H1 (cell line): ENCODE data around the gene BMX. TPM values are rescaled to one million over a fixed set of nuclear protein-coding genes. Genes with fewer than 3 reads are reported as not detected.

Experiments
- CTCF ChIA-PET: fragments of 300-600 bp; sonication (Branson Sonifier 250); formaldehyde crosslinking; loops from one replicate; lab custom pipeline; 2021; ENCODE audit not compliant: partially characterized antibody; lab: Charles Lee
- POLR2A ChIA-PET: fragments of 300-600 bp; sonication (Branson Sonifier 250); formaldehyde crosslinking; loops from one replicate; lab custom pipeline; 2021; ENCODE audit warnings: inconsistent platforms; ENCODE audit not compliant: partially characterized antibody; lab: Charles Lee
- DNase-seq, 2 experiments: peaks; one replicate each; pipeline versions ENCODE4 v3.0.0 to v3.0.0-alpha.2; 2010 to 2022; ENCODE audit warnings: low spot score in 2 of 2, low read depth in 1 of 2, mixed read lengths in 1 of 2
- FAIRE-seq: peaks from 2 replicates; lab custom pipeline; 2011; peaks lifted over from hg19 to GRCh38; lab: Jason Lieb, UNC
- H2AFZ ChIP-seq: 2 replicates; pipeline ENCODE4 v1.8.1; 2012; ENCODE audit warnings: low read length, inconsistent platforms
- H2AK5ac ChIP-seq: 2 replicates; pipeline ENCODE4 v1.6.1; 2013; ENCODE audit warnings: low read depth, low read length
- H2BK120ac ChIP-seq: replicated peaks from 2 replicates; pipeline ENCODE3; 2013; ENCODE audit warnings: low read depth, low read length, inconsistent platforms
- H2BK12ac ChIP-seq: 2 replicates; pipeline ENCODE4 v1.6.1; 2013; ENCODE audit warnings: low read depth, low read length
- H2BK15ac ChIP-seq: 2 replicates; pipeline ENCODE4 v1.6.1; 2013; ENCODE audit warnings: low read length
- H2BK20ac ChIP-seq: 2 replicates; pipeline ENCODE4 v1.6.1; 2013; ENCODE audit warnings: low read length
- H2BK5ac ChIP-seq: 2 replicates; pipeline ENCODE4 v1.6.1; 2013; ENCODE audit warnings: low read depth, low read length
- H3K14ac ChIP-seq: 2 replicates; pipeline ENCODE4 v1.6.1; 2013; ENCODE audit warnings: inconsistent platforms; ENCODE audit not compliant: insufficient read length
- H3K18ac ChIP-seq: 2 replicates; pipeline ENCODE4 v1.6.1; 2013; ENCODE audit warnings: low read length; ENCODE audit errors: extremely low read depth
- H3K23ac ChIP-seq: 2 replicates; pipeline ENCODE4 v1.6.1; 2013; ENCODE audit warnings: inconsistent platforms; ENCODE audit not compliant: insufficient read length
- H3K23me2 ChIP-seq: 2 replicates; pipeline ENCODE4 v1.6.1; 2013; ENCODE audit warnings: low read depth, low read length
- H3K27ac ChIP-seq: 2 replicates; pipeline ENCODE4 v1.6.1; 2011; ENCODE audit warnings: low read depth, low read length, inconsistent platforms
- H3K27me3 ChIP-seq, 4 experiments: replicated peaks in 1 of 4; 1 replicate in 1 of 4; 2 replicates in 3 of 4; pipeline versions ENCODE4 v1.6.1 to v1.8.1; 2011 to 2013; ENCODE audit warnings: low read length in 3 of 4, mild to moderate bottlenecking in 3 of 4, inconsistent platforms in 2 of 4, mixed read lengths in 2 of 4, moderate library complexity in 1 of 4; ENCODE audit not compliant: control insufficient read depth in 3 of 4, insufficient read depth in 3 of 4; ENCODE audit errors: extremely low read depth in 1 of 4
- H3K36me3 ChIP-seq, 4 experiments: 2 replicates each; pipeline versions ENCODE4 v1.6.1 to v1.8.1; 2011 to 2013; ENCODE audit warnings: mild to moderate bottlenecking in 4 of 4, low read length in 3 of 4, moderate library complexity in 2 of 4, control low read depth in 1 of 4, inconsistent platforms in 1 of 4; ENCODE audit not compliant: insufficient read depth in 4 of 4, control insufficient read depth in 2 of 4
- H3K4ac ChIP-seq: replicated peaks from 2 replicates; pipeline ENCODE3; 2013; ENCODE audit warnings: low read length, low read depth, mixed read lengths, inconsistent platforms; ENCODE audit not compliant: insufficient read length
- H3K4me1 ChIP-seq, 4 experiments: replicated peaks in 1 of 4; 1 replicate in 1 of 4; 2 replicates in 3 of 4; pipeline versions ENCODE4 v1.6.1 to v1.8.1; 2011 to 2013; ENCODE audit warnings: low read length in 3 of 4, inconsistent platforms in 2 of 4, mixed read lengths in 1 of 4; ENCODE audit not compliant: insufficient read depth in 4 of 4, control insufficient read depth in 3 of 4
- H3K4me2 ChIP-seq, 2 experiments: 2 replicates each; pipeline versions ENCODE4 v1.6.1 to v1.8.1; 2011 to 2013; ENCODE audit warnings: low read depth in 2 of 2, low read length in 2 of 2, control low read depth in 1 of 2, inconsistent platforms in 1 of 2, mild to moderate bottlenecking in 1 of 2; ENCODE audit not compliant: insufficient read depth in 1 of 2
- H3K4me3 ChIP-seq, 4 experiments: fragments of 200-600, 300-600 bp in 1 of 4; sonication (generic), shearing (Covaris generic), sonication (Bioruptor Twin) in 1 of 4; 2 replicates each; pipeline versions ENCODE4 v1.5.1 to v1.8.1; 2011 to 2016; ENCODE audit warnings: low read length in 4 of 4, low read depth in 3 of 4, control low read depth in 2 of 4, inconsistent platforms in 2 of 4, mild to moderate bottlenecking in 2 of 4, mixed read lengths in 1 of 4, moderate library complexity in 1 of 4; ENCODE audit not compliant: insufficient read depth in 2 of 4; ENCODE audit errors: extremely low read depth in 1 of 4
- H3K56ac ChIP-seq: replicated peaks from 2 replicates; pipeline ENCODE3; 2013; ENCODE audit warnings: low read depth, mild to moderate bottlenecking, mixed read lengths, low read length, inconsistent platforms; ENCODE audit not compliant: insufficient read length
- H3K79me1 ChIP-seq: 2 replicates; pipeline ENCODE4 v1.6.1; 2013; ENCODE audit warnings: low read depth, low read length, control low read depth
- H3K79me2 ChIP-seq, 2 experiments: 2 replicates each; pipeline versions ENCODE4 v1.6.1 to v1.8.1; 2012 to 2013; ENCODE audit warnings: low read length in 2 of 2, mild to moderate bottlenecking in 2 of 2, inconsistent platforms in 1 of 2; ENCODE audit not compliant: insufficient read depth in 2 of 2, control insufficient read depth in 1 of 2
- H3K9ac ChIP-seq, 4 experiments: replicated peaks in 1 of 4; 1 replicate in 1 of 4; 2 replicates in 3 of 4; pipeline versions ENCODE4 v1.6.1 to v1.8.1; 2011 to 2013; ENCODE audit warnings: low read depth in 3 of 4, low read length in 3 of 4, control low read depth in 2 of 4, mild to moderate bottlenecking in 2 of 4, moderate library complexity in 2 of 4, inconsistent platforms in 1 of 4; ENCODE audit errors: extremely low read depth in 1 of 4
- H3K9me3 ChIP-seq, 2 experiments: 2 replicates each; pipeline versions ENCODE4 v1.6.1 to v1.8.1; 2012 to 2013; ENCODE audit warnings: mild to moderate bottlenecking in 2 of 2, moderate library complexity in 2 of 2, control low read depth in 1 of 2, inconsistent platforms in 1 of 2, low read depth in 1 of 2, low read length in 1 of 2, mixed read lengths in 1 of 2; ENCODE audit not compliant: insufficient read depth in 2 of 2
- H4K20me1 ChIP-seq, 2 experiments: replicated peaks in 1 of 2; 2 replicates each; pipeline versions ENCODE3 to v1.8.1; 2011 to 2013; ENCODE audit warnings: inconsistent platforms in 2 of 2, low read length in 2 of 2, mild to moderate bottlenecking in 1 of 2; ENCODE audit not compliant: insufficient read depth in 2 of 2, control insufficient read depth in 1 of 2
- H4K5ac ChIP-seq: 2 replicates; pipeline ENCODE4 v1.6.1; 2013; ENCODE audit warnings: low read length, low read depth, mixed read lengths, inconsistent platforms; ENCODE audit not compliant: insufficient read length
- H4K8ac ChIP-seq: 2 replicates; pipeline ENCODE4 v1.8.0; 2013; ENCODE audit warnings: mild to moderate bottlenecking, moderate library complexity, low read length, inconsistent platforms; ENCODE audit not compliant: insufficient read depth; ENCODE audit errors: extremely low read depth
- H4K91ac ChIP-seq: replicated peaks from 2 replicates; pipeline ENCODE3; 2013; ENCODE audit warnings: low read length, mixed read lengths, inconsistent platforms; ENCODE audit not compliant: insufficient read length
- CHD1 ChIP-seq: IDR thresholded peaks from 2 replicates; pipeline ENCODE4 v1.6.1; 2012; ENCODE audit warnings: low read depth, low read length, improper control_type of control experiment
- HDAC2 ChIP-seq, 2 experiments: fragments of 300-600 bp in 1 of 2; sonication (generic) in 1 of 2; IDR thresholded peaks; 2 replicates each; pipeline ENCODE4 v1.6.1; 2011 to 2012; ENCODE audit warnings: low read depth in 2 of 2, low read length in 2 of 2, mild to moderate bottlenecking in 2 of 2, moderate library complexity in 2 of 2, borderline replicate concordance in 1 of 2, inconsistent platforms in 1 of 2
- HDAC6 ChIP-seq: IDR thresholded peaks from one replicate; pipeline ENCODE4 v1.7.1; 2012; ENCODE audit warnings: low read depth, mild to moderate bottlenecking, inconsistent platforms, low read length, moderate library complexity
- POLR2A ChIP-seq, 2 experiments: IDR thresholded peaks; 1 replicate in 1 of 2; 2 replicates in 1 of 2; pipeline ENCODE4 v1.6.1; 2011; ENCODE audit warnings: low read depth in 2 of 2, low read length in 2 of 2, mild to moderate bottlenecking in 2 of 2; ENCODE audit errors: control extremely low read depth in 1 of 2
- SIRT6 ChIP-seq: IDR thresholded peaks from one replicate; pipeline ENCODE4 v1.7.1; 2012; ENCODE audit warnings: low read length, inconsistent platforms
- SUZ12 ChIP-seq: fragments of 200-600 bp; sonication (generic); IDR thresholded peaks from 2 replicates; pipeline ENCODE4 v1.6.1; 2012; ENCODE audit warnings: mild to moderate bottlenecking, inconsistent platforms, low read length, moderate library complexity, mixed read lengths
- TAF7 ChIP-seq: optimal IDR thresholded peaks from 2 replicates; pipeline ENCODE3; 2011; ENCODE audit warnings: low read depth, mild to moderate bottlenecking, inconsistent platforms, low read length, moderate library complexity, borderline replicate concordance
- TEAD4 ChIP-seq: IDR thresholded peaks from 2 replicates; pipeline ENCODE4 v1.6.1; 2012; ENCODE audit warnings: low read depth, low read length, inconsistent platforms, mixed read lengths
- WGBS, 2 experiments: shearing (Covaris generic) in 1 of 2; methylation state at CpG; one replicate each; pipeline versions ENCODE4 v1.1.6 to v1.1.7; 2013 to 2015; ENCODE audit warnings: low lambda C conversion rate in 2 of 2, mixed read lengths in 2 of 2, inconsistent platforms in 1 of 2, low coverage in 1 of 2, missing lambda C conversion rate in 1 of 2; ENCODE audit not compliant: insufficient replicate concordance in 2 of 2, insufficient coverage in 1 of 2, insufficient read length in 1 of 2; ENCODE audit errors: extremely low coverage in 1 of 2, missing lambda C conversion rate in 1 of 2; 5-methylcytosine and 5-hydroxymethylcytosine counted together
- polyA plus RNA-seq, 7 experiments: library from polyadenylated mRNA; depleted of rRNA in 3 of 7; stranded (reverse) in 5 of 7; unstranded in 2 of 7; fragments of >200 nt in 5 of 7; fragments of 200-250 nt in 2 of 7; gene quantifications; 1 replicate in 5 of 7; 2 replicates in 1 of 7; 4 replicates in 1 of 7; pipeline versions ENCODE4 v1.2.1 to v1.2.3, GENCODE V29; 2011 to 2013; ENCODE audit warnings: missing spikeins in 2 of 7, mixed read lengths in 2 of 7
- total RNA-seq: library from RNA; stranded (reverse); fragmentation: NEBNext Ultra II Directional; extraction: Animal tissue kit (Norgen Biotek cat#: 25700); gene quantifications from 2 replicates; pipeline ENCODE4 v1.2.1, GENCODE V29; 2021

BMX gene
- total and polyA plus RNA-seq, 2 of the 8 experiments (the other 6 are each of a cell fraction or from before 2014, with no cell fraction given) = not detected

- Histone ChIP-seq H3K9ac (no peak overlapping the region), H2BK20ac (no peak overlapping the region), H2BK15ac (no peak overlapping the region), H4K20me1 (no peaks in the 10 kb centered on the region), H4K5ac (no peak overlapping the region), H3K79me1 (no peaks in the 10 kb centered on the region), H3K27ac (no peak overlapping the region), H3K4me3 (no peak overlapping the region), H3K9me3 (no peaks in the 10 kb centered on the region), H2BK5ac (no peak overlapping the region), H3K14ac (no peak overlapping the region), H3K4ac (no peak overlapping the region), H3K4me1 (0 out of 7 replicates have a peak, but pooled peaks cover 0 to 3% (median 0%) of the 10 kb centered on the region in 4 experiments), H4K8ac (no peak overlapping the region), H3K23ac (no peak overlapping the region), H2AK5ac (no peak overlapping the region), H4K91ac (no peak overlapping the region), H3K36me3 (no peaks in the 10 kb centered on the region), H2AFZ (no peak overlapping the region), H3K27me3 (no peaks in the 10 kb centered on the region), H3K79me2 (no peaks in the 10 kb centered on the region), H2BK120ac (no peak overlapping the region), H3K18ac (no peak overlapping the region), H3K4me2 (no peak overlapping the region), H3K56ac (no peak overlapping the region), H2BK12ac (no peak overlapping the region), H3K23me2 (no peaks in the 10 kb centered on the region)
- TF ChIP-seq TAF7 (no peak), SUZ12 (no peak), HDAC2 (IDR thresholded peaks at IDR 0.05; ENCODE audit: borderline replicate concordance in 1 of 2, low read depth in 2 of 2, low read length in 2 of 2) (no peak), HDAC6 (no peak), POLR2A (IDR thresholded peaks at IDR 0.05; ENCODE audit: control extremely low read depth in 1 of 2, low read depth in 2 of 2, low read length in 2 of 2) (no peak), CHD1 (no peak), TEAD4 (no peak), SIRT6 (no peak)
- DNase-seq = no peak
- WGBS, 2 experiments = 88% methylated on average over 1 of the region's 1 CpG; no CpG with 5 or more reads in 1 of the 2 experiments
- ChIA-PET POLR2A (no interaction called here), CTCF (no interaction called here)
- no peak for FAIRE-seq
These were observed 66.7 kb downstream of the BMX start for GRCh38 chrX:15567267-15567666.
